ENCODE results near the gene ATP5MC3. TPM values are rescaled to one million over a fixed set of nuclear protein-coding genes. Genes with fewer than 3 reads are reported as not detected.
A peak's percentile ranks its signal among the peaks of the same experiment; 100 is the strongest.

Gene ATP5MC3
- total and polyA plus RNA-seq, 4 donors, result 89.7 to 238 (median 118) TPM

DNA sequence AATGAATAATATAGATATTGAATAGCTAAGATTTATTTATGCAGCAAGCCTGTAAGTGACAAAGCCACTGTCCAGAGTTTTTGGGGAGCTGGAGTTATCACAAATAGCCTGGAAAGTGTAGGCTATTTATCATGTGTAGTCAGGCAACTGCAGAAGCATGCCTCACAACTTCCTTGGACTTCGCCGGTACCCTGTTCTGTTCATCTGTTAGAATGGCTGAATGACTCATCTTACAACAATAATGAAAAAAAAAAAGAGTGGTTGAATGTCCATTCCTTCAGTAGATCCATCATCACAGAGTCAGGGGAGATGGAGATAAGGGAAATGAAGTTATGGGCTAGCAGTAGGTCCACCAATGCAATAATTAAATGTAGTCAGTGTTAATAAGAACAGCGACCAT lies 24.0 kb upstream of the ATP5MC3 start:
- no peak for ATAC-seq (ENCODE audit: low FRiP score)
- Histone ChIP-seq H3K4me1 (ENCODE audit: control insufficient read depth in 1 of 2, insufficient read depth in 2 of 2, low read length in 2 of 2) (no peaks in the 10 kb centered on the region), H3K27me3 (ENCODE audit: control insufficient read depth in 1 of 2, insufficient read depth in 2 of 2, low read length in 1 of 2) (no peaks in the 10 kb centered on the region), H3K9me3 (ENCODE audit: control insufficient read depth, low read length) (no peaks in the 10 kb centered on the region), H3K4me3 (ENCODE audit: low read length in 2 of 2) (no peak overlapping the region), H3K27ac (ENCODE audit: low read depth in 1 of 2, low read length in 2 of 2) (no peak overlapping the region), H3K36me3 (ENCODE audit: control insufficient read depth in 1 of 2, insufficient read depth in 2 of 2, low read length in 1 of 2) (no peaks in the 10 kb centered on the region)
- WGBS, 2 donors, result 62 to 66% methylated on average over 3 of the region's 3 CpGs
- DNase-seq, result no peak
- intact Hi-C loops (cut with DNase I), result no loop called here

DNA sequence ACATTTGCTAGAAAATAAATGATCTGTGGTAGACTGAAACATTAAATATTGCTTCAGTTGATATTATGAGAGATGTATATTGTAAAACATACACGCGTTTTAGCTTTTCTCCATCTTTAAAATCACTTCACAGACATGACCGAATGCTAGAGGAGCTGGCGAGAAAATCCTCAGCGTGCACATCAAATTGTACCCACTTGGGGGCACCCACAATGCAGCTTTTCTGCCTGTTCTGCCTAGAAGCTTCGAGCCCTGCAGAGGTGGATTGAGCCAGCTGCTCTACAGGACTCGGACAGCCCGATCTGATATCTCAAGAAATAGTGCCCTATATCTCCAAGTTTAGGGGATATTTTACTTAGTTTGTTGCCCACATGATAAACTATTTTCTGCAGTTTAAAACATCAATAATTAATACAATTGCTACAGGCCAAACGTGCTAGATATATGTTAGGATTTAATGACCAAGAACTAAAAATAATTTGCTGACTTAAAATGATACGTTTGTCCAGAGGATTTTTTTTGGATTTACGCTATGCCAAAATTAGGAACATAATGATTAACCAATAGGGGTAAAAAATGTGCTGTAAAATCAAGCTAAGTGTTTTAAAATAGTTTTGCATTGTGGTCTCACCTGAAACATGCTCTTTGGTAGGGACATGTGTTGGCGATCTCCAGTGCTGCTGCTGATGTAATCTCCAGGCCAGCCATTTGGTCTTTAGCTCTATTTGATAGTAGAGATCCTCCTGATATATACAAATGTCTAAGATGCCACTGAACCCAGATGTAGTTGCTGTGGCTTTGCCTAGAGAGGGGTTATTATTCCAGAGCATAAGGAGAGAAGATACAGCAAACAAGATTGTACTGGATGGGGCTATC lies 22.3 kb upstream of the ATP5MC3 start:
- 27 to 28% methylated on average over 12 of the region's 12 CpGs for WGBS, 2 donors
- no peak overlapping the region for H3K27ac ChIP-seq (ENCODE audit: low read depth in 1 of 2, low read length in 2 of 2)
- no peak overlapping the region for H3K4me3 ChIP-seq (ENCODE audit: low read length in 2 of 2)
- no peaks in the 10 kb centered on the region for H3K4me1 ChIP-seq (ENCODE audit: control insufficient read depth in 1 of 2, insufficient read depth in 2 of 2, low read length in 2 of 2)
- ATAC-seq (ENCODE audit: low FRiP score) (peak; percentile 68), DNase-seq (no peak)
- no peaks in the 10 kb centered on the region for H3K9me3 ChIP-seq (ENCODE audit: control insufficient read depth, low read length)
- no peaks in the 10 kb centered on the region for H3K27me3 ChIP-seq (ENCODE audit: control insufficient read depth in 1 of 2, insufficient read depth in 2 of 2, low read length in 1 of 2)
- H3K36me3 ChIP-seq (ENCODE audit: control insufficient read depth in 1 of 2, insufficient read depth in 2 of 2, low read length in 1 of 2), result no peaks in the 10 kb centered on the region
- intact Hi-C loops (cut with DNase I), result no loop called here

GRCh38 chr2:175195012-175195411 lies 13.5 kb upstream of the ATP5MC3 start:
- intact Hi-C loops (cut with DNase I), result no loop called here
- DNase-seq (no peak), ATAC-seq (ENCODE audit: low FRiP score) (no peak)

DNA sequence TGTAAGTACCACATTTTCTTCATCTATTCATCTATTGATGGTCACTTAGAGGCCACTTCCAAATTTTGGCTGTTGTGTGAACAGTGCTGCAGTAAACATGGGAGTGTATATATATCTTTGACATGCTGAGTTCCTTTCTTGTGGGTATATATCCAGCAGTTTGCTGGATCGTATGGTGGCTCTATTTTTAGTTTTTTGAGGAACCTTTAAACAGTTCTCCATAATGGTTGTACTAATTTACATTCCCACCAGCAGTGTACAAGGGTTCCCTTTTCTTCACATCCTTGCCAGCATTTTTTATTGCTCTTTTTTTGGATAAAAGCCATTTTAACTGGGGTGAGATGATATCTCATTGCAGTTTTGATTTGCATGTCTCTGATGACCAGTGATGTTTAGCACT lies 7.3 kb upstream of the ATP5MC3 start:
- H3K36me3 ChIP-seq (ENCODE audit: control insufficient read depth in 1 of 2, insufficient read depth in 2 of 2, low read length in 1 of 2), result no peaks in the 10 kb centered on the region
- no peak overlapping the region for H3K27ac ChIP-seq (ENCODE audit: low read depth in 1 of 2, low read length in 2 of 2)
- no peak for ATAC-seq (ENCODE audit: low FRiP score)
- intact Hi-C loops (cut with DNase I), result loop anchor here in 1 of 2 donors (10.0 kb wide), 1 partner anchor 906 kb away; the partner anchor contains the start of genes HOXD12 and HOXD13
- H3K9me3 ChIP-seq (ENCODE audit: control insufficient read depth, low read length), result no peaks in the 10 kb centered on the region
- no peak for DNase-seq
- no peak overlapping the region for H3K4me3 ChIP-seq (ENCODE audit: low read length in 2 of 2)
- 18 to 46% methylated on average over 1 of the region's 1 CpG for WGBS, 2 donors
- H3K27me3 ChIP-seq (ENCODE audit: control insufficient read depth in 1 of 2, insufficient read depth in 2 of 2, low read length in 1 of 2), result no peaks in the 10 kb centered on the region
- H3K4me1 ChIP-seq (ENCODE audit: control insufficient read depth in 1 of 2, insufficient read depth in 2 of 2, low read length in 2 of 2), result no peaks in the 10 kb centered on the region

More at GRCh38 chr2:175195012-175195411, 13.5 kb upstream of the ATP5MC3 start:
- H3K36me3 ChIP-seq (ENCODE audit: control insufficient read depth in 1 of 2, insufficient read depth in 2 of 2, low read length in 1 of 2), result no peaks in the 10 kb centered on the region
- H3K4me1 ChIP-seq (ENCODE audit: control insufficient read depth in 1 of 2, insufficient read depth in 2 of 2, low read length in 2 of 2), result no peaks in the 10 kb centered on the region
- H3K27ac ChIP-seq (ENCODE audit: low read depth in 1 of 2, low read length in 2 of 2), result no peak overlapping the region
- H3K27me3 ChIP-seq (ENCODE audit: control insufficient read depth in 1 of 2, insufficient read depth in 2 of 2, low read length in 1 of 2), result no peaks in the 10 kb centered on the region
- no peaks in the 10 kb centered on the region for H3K9me3 ChIP-seq (ENCODE audit: control insufficient read depth, low read length)
- H3K4me3 ChIP-seq (ENCODE audit: low read length in 2 of 2), result no peak overlapping the region

- Histone ChIP-seq H3K27me3 (ENCODE audit: control insufficient read depth in 1 of 2, insufficient read depth in 2 of 2, low read length in 1 of 2) (no peaks in the 10 kb centered on the region), H3K36me3 (ENCODE audit: control insufficient read depth in 1 of 2, insufficient read depth in 2 of 2, low read length in 1 of 2) (no peaks in the 10 kb centered on the region), H3K4me3 (ENCODE audit: low read length in 2 of 2) (no peak overlapping the region), H3K4me1 (ENCODE audit: control insufficient read depth in 1 of 2, insufficient read depth in 2 of 2, low read length in 2 of 2) (no peaks in the 10 kb centered on the region), H3K9me3 (ENCODE audit: control insufficient read depth, low read length) (no peaks in the 10 kb centered on the region), H3K27ac (ENCODE audit: low read depth in 1 of 2, low read length in 2 of 2) (no peak overlapping the region)
- no peak for DNase-seq
- ATAC-seq (ENCODE audit: low FRiP score), result no peak
- intact Hi-C loops (cut with DNase I), result loop anchor here in 1 of 2 donors (10.0 kb wide), 1 partner anchor 907 kb away; the partner anchor contains the start of genes HOXD12 and HOXD13
- WGBS, 2 donors, result 100% methylated on average over 1 of the region's 1 CpG
These were observed 5.9 kb upstream of the ATP5MC3 start for GRCh38 chr2:175187378-175187777.

- Histone ChIP-seq H3K4me1 (ENCODE audit: control insufficient read depth in 1 of 2, insufficient read depth in 2 of 2, low read length in 2 of 2) (no peaks in the 10 kb centered on the region), H3K27ac (ENCODE audit: low read depth in 1 of 2, low read length in 2 of 2) (no peak overlapping the region), H3K4me3 (ENCODE audit: low read length in 2 of 2) (no peak overlapping the region), H3K36me3 (ENCODE audit: control insufficient read depth in 1 of 2, insufficient read depth in 2 of 2, low read length in 1 of 2) (peaks cover 0 to 4% of the 10 kb centered on the region in 2 donors), H3K9me3 (ENCODE audit: control insufficient read depth, low read length) (no peaks in the 10 kb centered on the region), H3K27me3 (ENCODE audit: control insufficient read depth in 1 of 2, insufficient read depth in 2 of 2, low read length in 1 of 2) (no peaks in the 10 kb centered on the region)
- 75 to 87% methylated on average over 2 of the region's 2 CpGs for whole genome bisulfite sequencing, 2 donors
- DNase-seq (no peak), ATAC-seq (ENCODE audit: low FRiP score) (no peak)
- intact Hi-C loops (cut with DNase I), result loop anchor here in 1 of 2 donors (10.0 kb wide), 1 partner anchor 911 kb away; the partner anchor contains the start of genes HOXD12 and HOXD13
These were observed 2.2 kb upstream of the ATP5MC3 start for GRCh38 chr2:175183674-175184073.

- Histone ChIP-seq H3K9me3 (ENCODE audit: control insufficient read depth, low read length) (no peaks in the 10 kb centered on the region), H3K4me1 (ENCODE audit: control insufficient read depth in 1 of 2, insufficient read depth in 2 of 2, low read length in 2 of 2) (no peaks in the 10 kb centered on the region), H3K27me3 (ENCODE audit: control insufficient read depth in 1 of 2, insufficient read depth in 2 of 2, low read length in 1 of 2) (no peaks in the 10 kb centered on the region), H3K4me3 (ENCODE audit: low read length in 2 of 2) (peak overlapping the region in 1 of 2 donors; percentile 79), H3K27ac (ENCODE audit: low read depth in 1 of 2, low read length in 2 of 2) (peak overlapping the region; percentile 49 to 65), H3K36me3 (ENCODE audit: control insufficient read depth in 1 of 2, insufficient read depth in 2 of 2, low read length in 1 of 2) (peaks cover 0 to 4% of the 10 kb centered on the region in 2 donors)
- DNase-seq, result no peak
- WGBS, 2 donors, result 52 to 58% methylated on average over 5 of the region's 5 CpGs
- intact Hi-C loops (cut with DNase I), result loop anchor here in 1 of 2 donors (10.0 kb wide), 1 partner anchor 913 kb away; the partner anchor contains the start of genes HOXD12 and HOXD13
- no peak for ATAC-seq (ENCODE audit: low FRiP score)
These were observed 383 bp upstream of the ATP5MC3 start for GRCh38 chr2:175181877-175182308.

GRCh38 chr2:175180701-175181103 lies 808 bp downstream of the ATP5MC3 start:
- DNase-seq (peak in 1 of 2 donors; percentile 77), ATAC-seq (ENCODE audit: low FRiP score) (peak; percentile 65)
- peak overlapping the region in 1 of 2 donors; percentile 12 for H3K27ac ChIP-seq (ENCODE audit: low read depth in 1 of 2, low read length in 2 of 2)
- peaks cover 0 to 4% of the 10 kb centered on the region in 2 donors for H3K36me3 ChIP-seq (ENCODE audit: control insufficient read depth in 1 of 2, insufficient read depth in 2 of 2, low read length in 1 of 2)
- no peaks in the 10 kb centered on the region for H3K4me1 ChIP-seq (ENCODE audit: control insufficient read depth in 1 of 2, insufficient read depth in 2 of 2, low read length in 2 of 2)
- 5% methylated on average over 10 of the region's 10 CpGs for WGBS, 2 donors
- H3K4me3 ChIP-seq (ENCODE audit: low read length in 2 of 2), result peak overlapping the region; percentile 38 to 79
- no peaks in the 10 kb centered on the region for H3K27me3 ChIP-seq (ENCODE audit: control insufficient read depth in 1 of 2, insufficient read depth in 2 of 2, low read length in 1 of 2)
- H3K9me3 ChIP-seq (ENCODE audit: control insufficient read depth, low read length), result no peaks in the 10 kb centered on the region
- intact Hi-C loops (cut with DNase I), result loop anchor here in 1 of 2 donors (10.0 kb wide), 1 partner anchor 914 kb away; the partner anchor contains the start of genes HOXD12 and HOXD13

Measured in aorta (tissue), 5 donors.